ENCODE measurements around the gene RAP1GAP.
"Not testable (repeated sequence)": the region's sequence is repeated elsewhere in the genome, so short reads cannot be mapped to it uniquely, and the experiment has no call there.

The RAP1GAP gene

DNA sequence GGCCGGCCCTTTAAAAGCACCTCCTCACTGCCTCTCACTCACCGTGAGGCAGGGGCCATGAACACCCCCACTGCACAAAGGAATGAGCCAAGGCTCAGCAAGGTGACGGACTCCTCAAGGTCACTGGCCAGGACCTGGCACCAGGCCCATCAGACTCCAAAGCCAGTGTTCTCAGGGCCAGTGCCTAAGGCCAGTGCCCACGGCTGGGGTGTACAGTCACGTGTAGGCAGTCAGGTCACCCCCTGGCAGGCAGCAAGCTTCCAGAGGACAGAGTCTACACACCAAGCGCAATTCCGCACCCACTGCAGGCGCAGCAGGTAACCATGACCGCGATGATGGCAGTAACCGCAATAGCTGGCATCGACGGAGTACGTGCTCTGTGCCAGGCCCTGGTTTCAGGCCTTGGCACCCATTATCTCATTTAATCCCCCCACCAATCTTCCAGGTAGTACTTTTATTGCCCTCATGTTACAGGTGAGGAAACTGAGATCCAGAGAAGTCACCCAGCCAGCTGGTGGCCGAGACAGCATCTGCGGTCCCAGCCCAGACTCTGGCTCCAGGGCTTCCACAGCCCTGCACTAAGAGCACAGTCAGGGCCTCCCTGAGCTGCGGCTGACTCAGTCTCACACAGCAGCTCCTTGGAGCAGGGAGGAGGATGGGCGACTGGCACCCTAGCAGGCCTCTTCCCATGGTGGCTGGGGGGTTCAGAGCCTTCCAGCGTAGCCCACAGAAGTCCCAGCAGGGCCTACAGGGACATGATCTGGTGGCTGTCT, 27.0 kb downstream of the RAP1GAP start:
- no peak for DNase-seq

DNA sequence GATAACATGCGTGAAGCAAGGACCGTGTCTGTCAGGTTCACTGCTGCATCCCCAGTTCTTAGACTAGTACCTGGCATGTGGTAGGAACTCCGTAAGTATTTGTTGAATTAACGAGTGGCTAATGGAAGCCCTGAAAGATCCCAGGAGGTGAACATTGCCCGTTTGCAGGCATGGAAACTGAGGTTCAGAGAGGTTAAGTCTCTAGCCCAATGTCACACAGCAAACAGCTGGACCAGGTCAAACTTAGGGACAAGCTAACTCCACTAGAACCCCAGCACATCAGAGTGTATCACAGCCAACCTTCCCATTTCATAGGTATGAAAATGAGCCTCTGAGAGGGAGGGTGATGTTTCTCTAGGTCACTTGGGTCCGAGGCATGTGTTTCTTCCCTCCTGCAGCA, 27.6 kb downstream of the RAP1GAP start:
- DNase-seq = no peak

DNA sequence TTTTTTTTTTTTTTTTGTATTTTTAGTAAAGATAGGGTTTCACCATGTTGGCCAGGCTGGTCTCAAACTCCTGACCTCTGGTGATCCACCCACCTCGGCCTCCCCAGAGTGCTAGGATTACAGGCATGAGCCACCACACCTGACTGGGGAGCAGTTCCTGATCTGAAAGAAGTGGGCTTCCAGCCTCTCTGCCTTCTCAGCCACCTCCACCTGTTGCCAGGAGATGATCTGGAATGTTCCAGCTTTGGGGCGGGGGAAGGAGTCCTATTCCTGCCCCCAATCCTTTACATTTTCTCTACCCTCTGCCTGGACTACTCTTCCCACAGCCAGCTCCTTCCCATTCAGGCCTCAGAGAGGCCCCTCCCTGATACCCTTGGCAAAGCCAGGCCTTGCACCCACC, 28.1 kb downstream of the RAP1GAP start:
- DNase-seq = no peak

DNA sequence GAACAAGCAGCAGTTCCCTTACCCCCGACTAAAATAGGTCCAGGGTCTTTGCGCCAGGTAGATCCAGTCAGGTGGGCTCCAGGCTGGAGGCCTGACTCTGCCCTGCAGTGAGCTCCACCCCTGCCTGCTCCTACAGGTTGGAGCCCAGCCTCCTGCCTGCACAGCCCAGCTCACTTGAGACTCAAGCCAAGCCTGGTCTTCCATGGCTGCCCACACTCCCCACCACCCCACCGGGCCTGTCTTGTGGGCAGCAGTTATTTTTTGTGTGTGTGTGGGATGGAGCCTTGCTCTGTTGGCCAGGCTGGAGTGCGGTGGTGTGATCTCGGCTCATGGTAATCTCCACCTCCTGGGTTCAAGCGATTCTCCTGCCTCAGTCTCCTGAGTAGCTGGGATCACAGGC, 28.5 kb downstream of the RAP1GAP start:
- DNase-seq = no peak

DNA sequence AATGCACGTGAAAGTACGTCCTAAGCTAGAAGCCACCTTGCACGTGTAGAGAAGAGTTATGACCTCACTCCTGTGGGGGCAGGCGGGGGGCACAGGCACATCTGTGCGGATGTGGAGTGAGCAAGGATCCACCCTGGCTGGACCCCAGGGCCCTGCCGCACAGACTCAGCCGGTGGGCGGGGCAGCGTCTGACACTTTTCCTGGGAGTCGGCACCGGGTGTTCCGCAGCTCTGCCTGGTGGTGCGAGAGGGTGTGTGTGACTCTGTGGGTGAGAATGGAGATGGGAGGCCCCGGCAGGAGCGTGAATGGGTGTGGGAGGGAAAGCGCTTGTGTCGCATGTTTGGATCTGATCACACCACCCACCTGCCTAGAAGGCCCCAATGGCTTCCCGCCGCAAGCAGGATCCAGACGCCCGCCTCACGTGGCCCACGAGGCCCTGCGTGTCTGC, 29.5 kb downstream of the RAP1GAP start:
- no peak for DNase-seq

DNA sequence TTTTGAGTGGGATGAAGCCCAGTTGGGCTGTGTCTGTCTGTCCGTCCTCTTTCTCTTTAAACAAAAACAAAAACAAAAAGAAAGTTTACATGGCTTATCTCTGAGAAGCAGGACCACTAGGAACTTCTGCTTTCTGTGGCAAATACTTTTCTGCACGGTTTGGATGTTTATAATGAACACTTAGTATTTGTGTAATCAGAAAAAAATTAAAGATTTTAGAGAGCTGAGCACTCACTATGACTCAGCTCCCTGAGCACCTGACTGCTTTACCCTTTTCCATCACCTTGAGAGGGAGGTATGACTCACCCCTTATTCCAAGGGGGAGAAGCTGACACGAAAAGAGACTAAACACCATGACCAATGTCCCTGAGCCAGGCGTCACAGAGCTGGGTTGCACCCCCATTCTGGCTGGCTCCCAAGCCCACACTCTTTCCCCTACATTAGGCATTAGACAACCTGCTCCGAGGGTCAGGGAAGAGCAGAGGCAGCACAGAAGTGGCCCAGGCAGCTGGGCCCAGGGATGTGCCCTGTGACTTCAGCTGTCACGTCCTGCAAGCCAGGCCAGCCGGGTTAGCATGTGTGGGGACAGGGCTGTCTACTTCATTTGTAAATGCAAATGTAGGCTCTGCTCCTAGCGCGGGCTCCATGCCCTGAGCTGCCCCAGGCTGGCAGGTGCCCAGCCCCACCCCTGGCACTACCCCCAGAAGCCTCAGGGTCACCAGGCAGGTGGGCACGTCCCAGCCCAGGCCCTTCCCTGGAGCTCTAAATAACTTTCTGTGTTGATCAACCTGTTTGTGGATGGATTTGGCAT, 30.4 kb downstream of the RAP1GAP start:
- no peak for DNase-seq

DNA sequence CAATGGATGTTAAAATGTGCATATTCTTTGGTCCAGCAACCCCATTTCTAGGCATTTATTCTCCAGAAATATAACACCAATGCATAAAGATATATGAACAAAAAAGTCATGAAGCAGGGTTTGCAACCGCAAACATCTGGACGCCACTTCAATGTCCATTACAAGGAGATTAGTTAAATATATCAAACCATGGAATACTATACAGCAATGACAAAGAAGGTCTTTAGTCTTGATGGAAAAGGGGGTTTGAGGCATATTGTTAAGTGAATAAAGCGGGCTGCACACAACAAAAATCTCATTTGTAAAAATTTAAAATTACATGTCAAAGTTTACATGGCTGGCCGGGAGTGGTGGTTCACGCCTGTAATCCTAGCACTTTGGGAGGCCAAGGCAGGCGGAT, 31.6 kb downstream of the RAP1GAP start:
- DNase-seq = no peak

DNA sequence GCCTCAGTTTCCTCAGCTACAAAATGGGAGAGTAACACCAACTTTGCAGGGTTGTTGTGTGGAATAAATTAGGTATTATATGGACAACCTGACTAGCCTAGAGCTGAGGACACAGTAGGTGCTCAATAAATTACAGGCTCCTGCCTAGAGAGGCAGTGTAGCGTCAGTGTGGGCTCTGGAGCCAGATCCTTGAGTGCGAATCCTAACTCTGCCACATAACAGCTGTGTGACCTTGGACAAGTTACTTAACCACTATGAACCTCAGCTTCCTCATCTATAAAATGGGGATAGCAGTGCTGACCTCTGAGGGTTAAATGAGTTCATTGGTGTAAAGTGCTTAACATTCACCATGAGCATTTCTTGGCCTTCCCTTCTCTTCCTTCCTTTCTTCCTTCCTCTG, 33.1 kb downstream of the RAP1GAP start:
- no peak for DNase-seq

DNA sequence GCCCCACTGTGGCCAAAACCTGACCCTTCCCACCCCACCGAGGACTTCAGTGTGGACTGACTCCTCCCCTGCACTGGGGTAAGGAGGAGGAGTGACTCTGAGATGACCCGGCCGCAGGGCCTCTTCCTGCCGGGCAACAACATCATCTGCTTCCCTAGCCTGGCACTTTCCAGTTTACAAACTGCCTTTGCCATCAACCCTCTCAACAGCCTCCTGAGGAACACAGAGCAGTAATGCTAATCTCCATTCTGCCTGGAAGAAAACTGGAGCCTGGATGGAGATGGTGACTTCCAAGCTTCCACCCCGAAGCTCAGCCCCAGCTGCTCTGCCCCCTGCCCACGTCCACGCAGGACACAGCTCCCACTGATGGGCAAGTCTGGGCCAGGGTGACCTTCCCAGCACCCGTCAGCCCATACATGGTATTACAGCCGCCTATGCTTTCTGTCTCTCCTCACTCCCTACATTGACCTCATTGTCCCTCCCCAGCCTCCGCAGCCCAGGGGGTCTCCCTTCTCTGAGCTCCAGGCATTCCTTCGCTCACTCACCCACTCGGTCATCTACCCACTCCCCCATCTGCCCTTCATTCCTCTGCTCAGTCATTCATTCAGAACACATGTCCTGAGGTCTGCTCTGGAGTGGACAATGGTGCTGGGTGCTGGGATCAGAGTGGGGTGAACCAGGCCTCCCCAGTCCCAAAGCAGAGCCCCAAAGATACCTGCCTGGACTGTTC, 34.2 kb downstream of the RAP1GAP start:
- no peak for DNase-seq

DNA sequence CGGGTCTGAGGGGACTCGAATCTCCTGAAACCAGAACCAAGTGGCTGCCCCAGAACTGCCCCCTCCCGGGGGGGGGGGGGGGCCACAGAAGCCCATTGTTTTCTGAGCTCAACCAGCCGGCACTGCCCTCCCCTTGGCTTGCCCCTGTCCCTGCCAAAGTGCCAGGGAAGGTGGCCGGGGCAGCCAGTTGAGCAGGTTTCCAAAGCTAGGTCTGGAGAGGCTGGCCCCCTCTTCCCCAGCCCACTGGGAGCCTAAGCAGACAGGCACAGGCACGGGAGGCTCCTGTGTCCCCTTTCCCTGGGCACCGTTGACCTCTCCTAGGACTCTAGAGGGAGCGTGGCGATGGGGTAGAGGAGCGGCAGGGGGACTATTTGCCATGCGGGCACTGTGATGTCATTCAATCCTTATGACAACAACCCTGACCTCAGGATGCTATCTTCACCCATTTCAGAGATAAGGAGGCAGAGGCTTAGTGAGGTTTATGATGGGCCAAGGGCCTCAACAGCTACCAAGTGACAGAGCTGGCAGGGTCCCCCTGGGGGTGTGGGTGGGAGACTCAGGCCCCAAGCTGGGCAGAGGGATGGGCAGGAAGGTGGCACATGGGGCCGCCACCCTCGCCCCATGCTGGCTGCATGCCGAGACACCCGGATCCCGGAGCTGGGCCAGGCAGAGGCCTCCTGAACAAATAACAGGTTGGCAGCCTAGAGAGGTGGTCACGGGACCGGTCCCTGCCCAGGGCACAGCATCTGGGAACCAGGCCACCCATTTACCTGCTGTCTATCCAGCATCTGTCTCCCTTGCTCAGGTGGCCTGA, 35.0 kb downstream of the RAP1GAP start:
- DNase-seq = no peak

DNA sequence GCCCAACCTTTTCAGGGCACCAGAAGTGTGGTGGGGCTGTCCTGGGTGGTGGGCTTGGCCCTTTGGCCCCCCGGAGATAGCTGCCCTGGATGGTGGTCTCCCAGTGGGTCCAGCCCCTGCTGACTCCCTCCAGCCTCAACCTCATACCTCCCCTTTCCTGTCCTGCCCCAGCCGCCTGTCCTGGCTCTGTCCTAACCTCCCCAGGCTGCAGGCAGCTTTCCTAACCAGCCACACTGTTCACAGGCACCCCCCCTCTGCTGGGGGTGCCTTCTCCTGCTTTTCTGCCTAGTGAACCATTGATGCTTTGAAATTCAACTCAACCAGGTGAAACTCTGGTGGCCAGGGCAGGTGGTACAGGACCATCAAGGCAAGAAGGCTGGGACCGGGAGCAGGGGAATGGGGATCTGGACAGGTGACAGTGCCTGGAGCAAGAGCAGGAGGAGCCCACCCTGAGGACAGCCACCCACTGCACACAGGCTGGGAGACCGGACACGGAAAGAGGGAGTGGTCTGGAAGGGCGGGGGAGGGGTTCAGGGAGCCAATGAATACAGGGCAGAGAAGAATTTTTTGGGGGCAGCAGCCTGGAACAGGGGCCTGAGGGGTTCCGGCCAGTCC, 35.9 kb downstream of the RAP1GAP start:
- DNase-seq = no peak

DNA sequence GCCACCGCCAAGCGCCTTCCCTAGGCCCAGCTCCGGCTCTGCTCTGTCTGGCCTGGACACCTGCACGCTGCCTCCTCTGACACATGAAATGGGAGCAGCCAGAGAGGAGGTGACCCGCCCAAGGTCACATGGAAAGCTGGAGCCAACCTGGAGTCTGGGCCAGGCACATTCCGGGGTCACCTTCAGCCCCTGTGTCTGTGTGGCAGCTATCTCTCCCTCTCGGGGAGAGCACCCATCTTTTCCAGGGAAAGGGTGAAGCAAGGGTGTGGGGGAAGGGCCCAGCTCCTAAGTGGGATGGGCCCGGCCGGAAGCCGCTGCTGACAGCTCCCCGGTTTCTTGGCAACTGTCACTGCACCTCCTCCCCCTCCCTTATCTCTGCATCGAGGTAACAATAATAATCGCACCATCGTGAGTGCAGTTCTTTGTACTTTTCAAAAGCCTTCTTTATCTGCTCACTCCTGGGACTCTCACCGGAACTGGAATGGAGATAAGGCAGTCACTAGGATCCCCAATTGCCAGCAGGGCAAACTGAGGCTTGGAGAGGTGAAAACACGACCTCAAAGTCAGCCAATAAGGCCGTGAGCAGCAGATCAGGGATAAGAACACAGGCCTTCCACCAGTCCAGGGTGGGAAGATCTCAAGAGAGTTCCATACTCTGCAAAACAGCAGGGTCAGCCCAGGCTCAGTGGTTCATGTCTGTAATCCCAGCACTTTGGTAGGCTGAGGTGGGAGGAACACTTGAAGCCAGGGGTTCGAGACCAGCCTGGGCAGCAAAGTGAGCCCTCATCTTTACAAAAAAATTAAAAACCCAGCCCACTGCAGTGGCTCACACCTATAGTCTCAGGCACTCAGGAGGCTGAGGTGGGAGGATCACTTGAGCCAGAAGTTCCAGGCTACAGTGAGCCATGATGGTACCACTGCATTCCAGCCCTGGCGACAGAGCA, 36.9 kb downstream of the RAP1GAP start:
- no peak for DNase-seq

DNA sequence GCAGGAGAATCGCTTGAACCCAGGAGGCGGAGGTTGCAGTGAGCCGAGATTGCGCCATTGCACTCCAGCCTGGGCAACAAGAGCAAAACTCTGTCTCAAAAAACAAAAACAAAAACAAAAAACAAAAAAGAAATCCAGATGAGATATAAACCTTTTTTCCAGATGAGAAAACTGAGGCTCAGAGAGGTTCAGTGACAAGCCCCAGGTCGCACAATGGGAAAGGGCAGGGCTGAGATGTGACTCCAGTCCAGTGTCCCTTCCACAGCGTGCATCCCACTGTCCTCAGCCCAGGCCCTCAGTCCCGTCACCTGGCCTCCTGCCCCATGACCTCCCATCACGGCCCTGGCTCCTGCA, 37.6 kb downstream of the RAP1GAP start:
- not testable (repeated sequence) for DNase-seq

DNA sequence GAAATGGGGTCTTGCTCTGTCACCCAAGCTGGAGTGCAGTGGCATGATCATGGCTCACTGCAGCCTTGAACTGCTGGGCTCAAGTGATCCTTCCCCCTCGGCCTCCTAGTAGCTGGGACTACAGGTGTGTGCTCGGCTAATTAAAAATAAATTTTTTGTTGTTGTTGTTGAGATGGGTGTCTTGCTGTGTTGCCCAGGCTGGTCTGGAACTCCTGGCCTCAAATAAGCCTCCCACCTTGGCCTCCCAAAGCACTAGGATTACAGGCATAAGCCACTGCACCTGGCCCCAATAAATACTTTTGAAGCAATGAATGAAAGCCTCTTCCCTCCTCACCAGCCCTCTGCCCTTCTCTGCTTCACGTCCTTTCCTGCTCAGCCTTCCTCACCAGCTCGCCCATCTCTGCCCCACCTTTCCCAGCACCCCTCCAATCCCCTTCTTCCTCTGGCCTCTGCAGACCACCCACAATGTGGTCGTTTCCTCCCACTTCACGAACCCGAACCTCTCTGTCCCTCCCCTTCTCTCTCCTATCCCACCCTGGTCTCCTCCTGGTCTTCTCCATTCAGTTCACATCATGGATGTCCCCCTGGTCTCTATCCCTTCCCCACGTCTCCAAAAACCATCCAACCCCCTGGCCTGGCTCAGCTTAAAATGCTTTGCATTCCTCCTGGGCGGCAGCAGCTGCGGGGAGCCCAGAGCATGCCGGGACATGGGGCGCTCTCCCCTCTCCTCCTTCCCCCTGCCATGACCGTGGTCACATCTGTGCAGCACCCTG, 38.4 kb downstream of the RAP1GAP start:
- no peak for DNase-seq

DNA sequence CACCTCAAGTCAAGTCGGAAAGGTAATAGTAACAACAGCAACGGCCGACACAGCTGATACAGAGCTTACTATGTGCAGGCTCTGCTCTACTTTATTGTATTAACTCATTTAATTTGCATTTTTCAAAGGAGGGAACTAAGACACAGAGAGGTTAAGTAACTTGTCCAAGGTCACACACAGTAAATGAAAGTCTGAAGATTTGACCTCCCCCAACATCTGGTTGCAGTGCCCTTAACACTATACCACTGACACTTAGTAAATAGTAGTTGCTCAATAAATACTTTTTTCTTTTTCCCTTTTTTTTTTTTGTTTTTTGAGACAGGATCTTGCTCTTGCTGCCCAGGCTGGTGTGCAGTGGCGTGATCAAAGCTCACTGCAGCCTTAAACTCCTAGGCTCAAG, 39.2 kb downstream of the RAP1GAP start:
- DNase-seq = no peak

DNA sequence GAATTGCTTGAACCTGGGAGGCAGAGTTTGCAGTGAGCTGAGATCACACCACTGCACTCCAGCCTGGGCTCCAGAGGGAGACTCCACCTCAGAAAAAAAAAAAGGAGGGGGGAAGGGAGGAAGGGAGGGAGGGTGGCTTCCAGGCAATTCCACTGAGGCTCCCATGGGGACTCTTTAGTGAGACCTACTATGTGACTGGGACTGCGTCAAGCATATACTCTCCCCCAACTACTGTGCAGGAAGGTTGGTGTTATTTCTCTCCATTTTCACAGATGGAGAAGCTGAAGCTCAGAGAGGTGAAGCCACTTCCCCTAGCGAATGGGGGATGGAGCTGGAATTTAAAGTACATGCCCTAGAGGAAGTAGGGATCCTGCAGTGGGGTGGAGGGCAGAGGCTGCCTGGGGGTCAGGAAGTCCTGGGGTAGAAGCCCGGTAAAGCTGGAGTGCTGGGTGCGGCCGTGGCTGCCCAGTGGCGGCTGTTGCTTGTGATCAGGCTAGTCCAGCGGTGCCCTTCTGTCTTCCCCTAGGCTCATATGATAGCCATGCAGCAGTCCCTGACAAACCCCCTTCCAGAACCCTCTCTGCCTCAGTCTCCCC, 40.3 kb downstream of the RAP1GAP start:
- no peak for DNase-seq

DNA sequence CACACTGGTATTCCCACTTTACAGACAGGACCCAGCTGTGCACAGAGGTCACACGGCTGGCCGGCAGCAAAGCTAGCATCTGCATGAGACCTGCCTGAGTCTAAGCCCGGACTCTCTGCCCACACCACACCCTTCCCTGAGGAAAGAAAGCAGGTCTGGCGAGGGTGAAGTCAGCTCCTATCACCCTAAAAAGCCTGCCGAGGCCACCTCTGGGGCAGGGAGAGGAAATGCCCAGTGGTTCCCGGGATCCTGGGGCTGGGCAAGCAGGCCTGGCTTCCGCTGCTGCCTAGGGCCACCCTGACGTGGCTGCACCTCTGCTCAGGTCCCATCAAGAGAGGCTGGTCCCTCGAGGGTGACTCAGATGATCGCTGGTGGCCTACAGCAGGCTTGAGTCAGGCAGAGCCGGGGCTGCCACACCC, 42.2 kb downstream of the RAP1GAP start:
- no peak for DNase-seq

DNA sequence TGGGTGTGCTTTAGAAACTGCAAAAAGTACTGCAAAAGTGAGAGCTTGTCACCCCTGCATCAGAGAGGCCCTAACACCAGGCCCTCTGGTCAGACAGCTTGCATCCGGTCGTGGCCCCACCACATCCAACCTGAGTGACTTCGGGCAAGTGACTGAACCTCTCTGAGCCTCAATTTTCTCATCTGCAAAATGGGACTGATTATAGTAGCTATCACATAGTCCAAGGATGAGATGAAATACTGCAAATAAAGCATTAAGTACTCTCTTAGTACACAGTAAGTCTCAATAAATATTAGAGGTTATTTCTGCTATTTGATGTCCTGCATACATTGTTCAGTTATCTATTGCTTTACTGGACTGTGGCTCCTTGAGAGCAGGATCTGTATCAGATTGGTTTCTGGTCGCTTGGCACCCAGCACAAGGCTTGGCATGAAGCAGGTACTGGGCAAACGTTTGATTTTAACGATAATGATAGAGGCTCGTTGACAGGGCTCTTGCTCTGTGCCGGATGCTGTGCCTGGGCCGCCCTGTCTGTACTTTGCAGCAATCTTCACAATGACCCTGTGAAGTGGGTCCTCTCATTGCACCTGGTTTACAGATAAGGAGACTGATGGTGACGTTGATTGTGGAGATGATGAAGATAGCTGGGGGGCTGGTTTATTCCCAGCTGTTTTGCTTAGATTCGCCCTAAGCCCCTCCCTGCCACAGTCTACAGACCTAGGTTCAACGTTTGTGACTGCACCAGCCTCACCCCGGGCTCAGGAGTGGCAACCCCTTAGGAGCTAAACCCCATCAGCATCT, 43.6 kb downstream of the RAP1GAP start:
- DNase-seq = no peak

Measured in NCI-H524 (cell line).